ENCODE measurements around the gene CAPZA1. TPM values are rescaled to one million over a fixed set of nuclear protein-coding genes. Genes with fewer than 3 reads are reported as not detected.

The CAPZA1 gene
- total RNA-seq, 1 donor from 2014 or later: 260 TPM

DNA sequence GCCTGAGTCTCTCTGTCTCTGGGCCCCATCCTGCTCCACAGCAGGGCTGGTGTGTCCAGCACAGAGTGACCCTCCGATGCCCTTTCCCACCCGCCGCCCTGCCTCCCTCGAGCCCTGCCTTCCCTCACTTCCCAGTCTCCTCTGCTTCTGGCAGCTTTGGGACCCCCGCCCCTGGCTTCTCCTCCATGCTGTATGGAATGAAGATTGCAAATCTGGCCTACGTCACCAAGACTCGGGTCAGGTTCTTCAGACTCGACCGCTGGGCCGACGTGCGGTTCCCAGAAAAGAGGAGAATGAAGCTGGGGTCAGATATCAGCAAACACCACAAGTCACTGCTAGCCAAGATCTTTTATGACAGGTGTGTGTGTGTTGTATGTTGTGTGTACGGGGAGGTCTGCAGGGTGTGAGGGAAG, 69.2 kb downstream of the CAPZA1 start:
- H3K36me3 Mint-ChIP-seq (ENCODE audit: low read depth): peaks cover 30% of the 10 kb centered on the region

DNA sequence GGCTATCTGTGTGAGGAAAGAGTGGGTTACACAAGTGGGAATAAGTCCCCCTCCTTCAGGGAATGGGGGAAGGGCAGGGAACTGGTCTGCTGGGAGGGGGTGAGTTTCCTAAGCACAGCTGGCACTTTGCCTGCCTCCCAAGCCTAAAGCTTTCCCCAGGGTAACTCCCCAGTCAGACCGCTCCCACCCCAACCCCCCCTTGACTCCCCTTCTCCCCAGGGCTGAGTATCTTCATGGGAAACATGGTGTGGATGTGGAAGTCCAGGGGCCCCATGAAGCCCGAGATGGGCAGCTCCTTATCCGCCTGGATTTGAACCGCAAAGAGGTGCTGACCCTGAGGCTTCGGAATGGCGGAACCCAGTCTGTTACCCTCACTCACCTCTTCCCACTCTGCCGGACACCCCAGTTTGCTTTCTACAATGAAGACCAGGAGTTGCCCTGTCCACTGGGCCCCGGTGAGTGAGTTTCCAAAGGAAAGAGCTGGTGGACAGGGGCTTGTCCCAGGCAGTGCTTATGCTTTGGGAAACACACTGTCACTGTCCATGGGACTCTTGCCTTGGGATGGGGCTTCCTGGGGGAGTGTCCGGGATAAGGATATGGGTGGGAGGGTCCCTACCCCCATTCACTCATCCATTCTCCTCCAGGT, 69.7 kb downstream of the CAPZA1 start:
- Mint-ChIP-seq H3K27me3 (ENCODE audit: low read depth) (no peaks in the 10 kb centered on the region), H3K27ac (no peak overlapping the region)

More for the DNA sequence above, 69.2 kb downstream of the CAPZA1 start:
- H3K4me1 Mint-ChIP-seq (ENCODE audit: low read depth): peaks cover 3% of the 10 kb centered on the region
- no peaks in the 10 kb centered on the region for H3K27me3 Mint-ChIP-seq (ENCODE audit: low read depth)
- intact Hi-C loops (cut with micrococcal nuclease): no loop called here
- H3K4me3 Mint-ChIP-seq (ENCODE audit: low read depth): no peak overlapping the region
- no peak for DNase-seq (ENCODE audit: low spot score)
- no peak overlapping the region for H3K27ac Mint-ChIP-seq
- no peaks in the 10 kb centered on the region for H3K9me3 Mint-ChIP-seq

DNA sequence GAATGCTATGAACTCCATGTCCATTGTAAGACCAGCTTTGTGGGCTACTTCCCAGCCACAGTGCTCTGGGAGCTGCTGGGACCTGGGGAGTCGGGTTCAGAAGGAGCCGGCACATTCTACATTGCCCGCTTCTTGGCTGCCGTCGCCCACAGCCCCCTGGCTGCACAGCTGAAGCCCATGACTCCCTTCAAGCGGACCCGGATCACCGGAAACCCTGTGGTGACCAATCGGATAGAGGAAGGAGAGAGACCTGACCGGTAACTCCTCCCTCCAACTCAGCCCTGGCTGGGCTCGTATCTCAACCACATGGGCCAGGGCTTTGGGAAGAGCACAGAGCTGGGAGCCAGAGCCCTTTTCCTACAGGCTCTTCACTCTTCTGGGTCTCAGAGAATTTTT, 70.2 kb downstream of the CAPZA1 start:
- no peaks in the 10 kb centered on the region for H3K9me3 Mint-ChIP-seq
- intact Hi-C loops (cut with micrococcal nuclease): no loop called here

More for the DNA sequence above, 69.7 kb downstream of the CAPZA1 start:
- Mint-ChIP-seq H3K4me1 (ENCODE audit: low read depth) (peaks cover 3% of the 10 kb centered on the region), H3K4me3 (ENCODE audit: low read depth) (no peak overlapping the region), H3K36me3 (ENCODE audit: low read depth) (peaks cover 30% of the 10 kb centered on the region), H3K9me3 (no peaks in the 10 kb centered on the region)
- intact Hi-C loops (cut with micrococcal nuclease): no loop called here
- DNase-seq (ENCODE audit: low spot score): no peak

DNA sequence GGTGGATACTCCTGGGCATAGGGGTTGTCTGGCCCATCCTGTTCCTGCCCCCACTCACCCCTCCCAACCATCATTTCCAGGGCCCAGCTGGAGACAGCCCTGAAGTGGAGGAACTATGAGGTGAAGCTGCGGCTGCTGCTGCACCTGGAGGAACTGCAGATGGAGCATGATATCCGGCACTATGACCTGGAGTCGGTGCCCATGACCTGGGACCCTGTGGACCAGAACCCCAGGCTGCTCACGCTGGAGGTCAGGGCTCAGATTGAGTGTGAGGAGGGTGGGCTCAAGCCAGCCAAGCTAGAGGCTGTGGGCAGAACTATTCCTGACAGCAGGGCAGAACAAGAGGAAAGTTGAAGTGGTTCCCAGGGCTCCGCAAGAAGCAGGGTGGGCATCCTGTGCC, 73.0 kb downstream of the CAPZA1 start:
- H3K4me1 Mint-ChIP-seq (ENCODE audit: low read depth): no peaks in the 10 kb centered on the region
- DNase-seq (ENCODE audit: low spot score): no peak
- intact Hi-C loops (cut with micrococcal nuclease): no loop called here
- H3K9me3 Mint-ChIP-seq: no peaks in the 10 kb centered on the region
- no peaks in the 10 kb centered on the region for H3K27me3 Mint-ChIP-seq (ENCODE audit: low read depth)
- H3K36me3 Mint-ChIP-seq (ENCODE audit: low read depth): peaks cover 46% of the 10 kb centered on the region
- H3K4me3 Mint-ChIP-seq (ENCODE audit: low read depth): no peak overlapping the region
- H3K27ac Mint-ChIP-seq: no peak overlapping the region

More for the DNA sequence above, 70.2 kb downstream of the CAPZA1 start:
- H3K4me3 Mint-ChIP-seq (ENCODE audit: low read depth): no peak overlapping the region
- DNase-seq (ENCODE audit: low spot score): no peak
- no peaks in the 10 kb centered on the region for H3K27me3 Mint-ChIP-seq (ENCODE audit: low read depth)
- peaks cover 3% of the 10 kb centered on the region for H3K4me1 Mint-ChIP-seq (ENCODE audit: low read depth)
- H3K27ac Mint-ChIP-seq: no peak overlapping the region
- peaks cover 32% of the 10 kb centered on the region for H3K36me3 Mint-ChIP-seq (ENCODE audit: low read depth)

DNA sequence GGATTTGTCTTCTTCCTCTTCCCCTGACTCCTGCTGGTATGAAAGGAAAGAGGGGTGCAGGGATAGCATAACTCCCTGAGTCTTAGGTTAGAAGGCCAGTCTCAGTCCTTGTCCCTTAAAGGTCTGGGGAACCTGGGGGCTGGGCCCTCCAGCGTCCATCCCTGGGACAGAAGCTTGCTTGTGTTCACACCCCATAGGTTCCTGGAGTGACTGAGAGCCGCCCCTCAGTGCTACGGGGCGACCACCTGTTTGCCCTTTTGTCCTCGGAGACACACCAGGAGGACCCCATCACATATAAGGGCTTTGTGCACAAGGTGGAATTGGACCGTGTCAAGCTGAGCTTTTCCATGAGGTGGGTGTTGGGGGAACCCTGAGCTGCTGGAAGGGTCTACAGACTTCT, 74.2 kb downstream of the CAPZA1 start:
- no peaks in the 10 kb centered on the region for H3K27me3 Mint-ChIP-seq (ENCODE audit: low read depth)
- no peaks in the 10 kb centered on the region for H3K4me1 Mint-ChIP-seq (ENCODE audit: low read depth)

DNA sequence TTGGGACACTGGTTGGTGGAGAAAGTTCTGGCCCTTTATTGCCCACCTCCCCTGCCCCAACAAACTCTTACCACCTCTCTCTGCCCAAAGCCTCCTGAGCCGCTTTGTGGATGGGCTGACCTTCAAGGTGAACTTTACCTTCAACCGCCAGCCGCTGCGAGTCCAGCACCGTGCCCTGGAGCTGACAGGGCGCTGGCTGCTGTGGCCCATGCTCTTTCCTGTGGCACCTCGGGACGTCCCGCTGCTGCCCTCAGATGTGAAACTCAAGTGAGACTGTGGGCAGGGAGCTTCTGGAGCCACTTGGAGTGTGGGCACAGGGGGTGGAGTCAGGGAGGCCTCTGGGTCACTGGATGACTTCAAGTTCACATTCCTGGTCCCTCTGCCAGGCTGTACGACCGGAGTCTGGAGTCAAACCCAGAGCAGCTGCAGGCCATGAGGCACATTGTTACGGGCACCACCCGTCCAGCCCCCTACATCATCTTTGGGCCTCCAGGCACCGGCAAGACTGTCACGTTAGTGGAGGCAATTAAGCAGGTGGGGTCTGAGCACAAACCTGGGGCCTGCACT, 74.8 kb downstream of the CAPZA1 start:
- Mint-ChIP-seq H3K9me3 (no peaks in the 10 kb centered on the region), H3K27ac (no peak overlapping the region), H3K4me1 (ENCODE audit: low read depth) (peaks cover 3% of the 10 kb centered on the region), H3K4me3 (ENCODE audit: low read depth) (no peak overlapping the region), H3K36me3 (ENCODE audit: low read depth) (peaks cover 53% of the 10 kb centered on the region), H3K27me3 (ENCODE audit: low read depth) (no peaks in the 10 kb centered on the region)
- intact Hi-C loops (cut with micrococcal nuclease): no loop called here
- DNase-seq (ENCODE audit: low spot score): no peak

More for the DNA sequence above, 74.2 kb downstream of the CAPZA1 start:
- Mint-ChIP-seq H3K27ac (no peak overlapping the region), H3K9me3 (no peaks in the 10 kb centered on the region), H3K36me3 (ENCODE audit: low read depth) (peaks cover 49% of the 10 kb centered on the region), H3K4me3 (ENCODE audit: low read depth) (no peak overlapping the region)
- no peak for DNase-seq (ENCODE audit: low spot score)
- intact Hi-C loops (cut with micrococcal nuclease): no loop called here

DNA sequence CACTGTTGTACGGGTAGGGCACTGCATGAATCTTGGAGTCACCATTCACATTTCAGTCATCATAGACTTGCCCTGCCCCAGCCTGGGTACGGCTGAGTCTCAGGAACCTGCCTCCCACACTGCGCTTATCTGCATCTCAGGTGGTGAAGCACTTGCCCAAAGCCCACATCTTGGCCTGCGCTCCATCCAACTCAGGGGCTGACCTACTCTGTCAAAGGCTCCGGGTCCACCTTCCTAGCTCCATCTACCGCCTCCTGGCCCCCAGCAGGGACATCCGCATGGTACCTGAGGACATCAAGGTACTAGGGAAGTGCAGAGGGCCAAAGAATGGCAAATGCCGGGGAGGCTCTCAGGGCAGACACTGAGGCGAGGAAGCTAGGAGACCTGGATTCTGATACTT, 75.6 kb downstream of the CAPZA1 start:
- H3K27ac Mint-ChIP-seq: no peak overlapping the region
- H3K27me3 Mint-ChIP-seq (ENCODE audit: low read depth): no peaks in the 10 kb centered on the region
- H3K9me3 Mint-ChIP-seq: no peaks in the 10 kb centered on the region
- H3K4me3 Mint-ChIP-seq (ENCODE audit: low read depth): no peak overlapping the region
- peaks cover 54% of the 10 kb centered on the region for H3K36me3 Mint-ChIP-seq (ENCODE audit: low read depth)
- H3K4me1 Mint-ChIP-seq (ENCODE audit: low read depth): peaks cover 11% of the 10 kb centered on the region
- DNase-seq (ENCODE audit: low spot score): no peak
- intact Hi-C loops (cut with micrococcal nuclease): no loop called here

DNA sequence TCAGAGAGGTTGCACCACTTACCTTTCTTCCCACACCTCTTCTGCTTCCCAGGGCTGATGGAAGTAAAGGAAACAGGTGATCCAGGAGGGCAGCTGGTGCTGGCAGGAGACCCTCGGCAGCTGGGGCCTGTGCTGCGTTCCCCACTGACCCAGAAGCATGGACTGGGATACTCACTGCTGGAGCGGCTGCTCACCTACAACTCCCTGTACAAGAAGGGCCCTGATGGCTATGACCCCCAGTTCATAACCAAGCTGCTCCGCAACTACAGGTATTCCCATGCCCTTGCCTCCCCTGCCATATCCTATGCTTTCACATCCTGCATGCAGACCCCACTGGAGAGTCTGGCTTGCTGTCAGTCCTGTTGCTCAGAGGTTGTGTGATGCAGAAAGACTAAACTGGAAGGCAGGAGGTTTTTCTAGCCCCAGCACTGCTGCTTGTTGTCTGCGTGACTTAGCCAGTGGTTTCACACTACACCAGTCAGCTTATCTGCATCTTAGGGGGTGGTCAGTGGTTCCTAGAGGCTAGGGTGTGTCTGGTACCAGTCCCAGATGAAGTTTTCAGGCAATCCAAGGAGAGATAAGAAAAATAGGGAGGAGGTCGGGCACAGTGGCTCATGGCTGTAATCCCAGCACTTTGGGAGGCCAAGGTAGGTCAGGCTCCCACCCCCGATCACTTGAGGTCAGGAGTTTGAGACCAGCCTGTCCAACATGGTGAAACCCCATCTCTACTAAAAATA, 77.1 kb downstream of the CAPZA1 start:
- DNase-seq (ENCODE audit: low spot score): no peak
- H3K4me3 Mint-ChIP-seq (ENCODE audit: low read depth): no peak overlapping the region
- peaks cover 55% of the 10 kb centered on the region for H3K36me3 Mint-ChIP-seq (ENCODE audit: low read depth)
- no peak overlapping the region for H3K27ac Mint-ChIP-seq
- peaks cover 24% of the 10 kb centered on the region for H3K4me1 Mint-ChIP-seq (ENCODE audit: low read depth)
- intact Hi-C loops (cut with micrococcal nuclease): no loop called here
- no peaks in the 10 kb centered on the region for H3K9me3 Mint-ChIP-seq
- H3K27me3 Mint-ChIP-seq (ENCODE audit: low read depth): no peaks in the 10 kb centered on the region

DNA sequence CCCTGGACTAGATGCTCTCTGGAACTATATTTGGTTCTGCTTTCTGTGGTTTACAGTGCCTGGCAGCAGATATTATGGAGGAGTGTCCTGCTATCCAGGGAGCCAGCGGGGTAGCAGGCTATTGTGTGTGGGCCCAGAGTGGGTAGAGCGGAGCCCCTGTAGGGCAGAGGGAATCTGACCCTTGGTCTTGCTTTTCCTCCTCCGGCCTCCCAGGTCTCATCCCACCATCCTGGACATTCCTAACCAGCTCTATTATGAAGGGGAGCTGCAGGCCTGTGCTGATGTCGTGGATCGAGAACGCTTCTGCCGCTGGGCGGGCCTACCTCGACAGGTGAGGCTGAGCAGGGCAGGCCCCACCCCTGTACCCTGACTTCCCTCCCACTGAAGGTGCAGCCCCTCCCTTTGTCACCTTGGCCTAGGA, 78.2 kb downstream of the CAPZA1 start:
- intact Hi-C loops (cut with micrococcal nuclease): no loop called here
- no peaks in the 10 kb centered on the region for H3K9me3 Mint-ChIP-seq
- peaks cover 34% of the 10 kb centered on the region for H3K4me1 Mint-ChIP-seq (ENCODE audit: low read depth)
- peaks cover 57% of the 10 kb centered on the region for H3K36me3 Mint-ChIP-seq (ENCODE audit: low read depth)
- no peak overlapping the region for H3K27ac Mint-ChIP-seq
- no peaks in the 10 kb centered on the region for H3K27me3 Mint-ChIP-seq (ENCODE audit: low read depth)
- no peak overlapping the region for H3K4me3 Mint-ChIP-seq (ENCODE audit: low read depth)
- no peak for DNase-seq (ENCODE audit: low spot score)

DNA sequence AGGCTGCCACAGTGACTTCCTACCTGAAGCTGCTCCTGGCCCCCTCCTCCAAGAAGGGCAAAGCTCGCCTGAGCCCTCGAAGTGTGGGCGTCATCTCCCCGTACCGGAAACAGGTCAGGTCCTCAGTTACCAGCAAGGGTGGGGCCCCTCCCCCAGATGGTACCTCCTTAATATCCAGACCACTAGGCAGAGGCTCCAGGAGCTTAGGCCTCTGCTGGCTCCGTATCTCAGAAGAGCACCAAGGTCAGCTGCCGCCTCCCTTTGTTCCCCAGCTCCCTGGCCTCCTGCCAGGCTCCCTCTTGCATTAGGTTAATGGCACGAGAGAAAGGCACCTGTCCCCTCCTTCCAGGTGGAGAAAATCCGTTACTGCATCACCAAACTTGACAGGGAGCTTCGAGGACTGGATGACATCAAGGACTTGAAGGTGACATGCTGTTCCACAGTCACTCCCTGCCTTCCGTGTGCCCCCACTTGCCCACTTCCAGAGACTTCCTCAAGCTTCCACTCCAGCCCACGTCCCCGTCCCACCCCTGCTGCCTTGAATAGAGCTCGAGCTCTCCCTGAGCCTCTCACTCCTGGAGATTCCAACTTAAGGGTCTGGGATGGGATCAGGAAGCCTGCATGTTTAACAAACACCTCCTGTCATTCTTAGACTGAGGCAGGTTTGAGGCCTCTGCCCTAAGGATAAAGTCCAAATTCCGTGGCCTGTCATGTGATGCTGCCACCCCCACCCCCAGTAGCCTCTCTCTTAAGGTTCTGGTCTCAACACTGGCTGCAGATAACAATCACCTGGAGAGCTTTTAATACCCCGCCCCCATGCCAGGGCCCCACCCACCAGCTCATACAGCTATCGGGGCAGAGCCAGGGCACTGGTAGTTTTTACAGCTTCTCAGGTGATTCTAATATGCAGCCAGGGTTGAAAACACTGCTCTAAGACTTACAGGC, 79.0 kb downstream of the CAPZA1 start:
- Mint-ChIP-seq H3K9me3 (no peaks in the 10 kb centered on the region), H3K4me1 (ENCODE audit: low read depth) (peaks cover 38% of the 10 kb centered on the region), H3K27ac (peak overlapping the region; percentile 16), H3K36me3 (ENCODE audit: low read depth) (peaks cover 58% of the 10 kb centered on the region), H3K27me3 (ENCODE audit: low read depth) (no peaks in the 10 kb centered on the region), H3K4me3 (ENCODE audit: low read depth) (no peak overlapping the region)
- intact Hi-C loops (cut with micrococcal nuclease): no loop called here
- no peak for DNase-seq (ENCODE audit: low spot score)

DNA sequence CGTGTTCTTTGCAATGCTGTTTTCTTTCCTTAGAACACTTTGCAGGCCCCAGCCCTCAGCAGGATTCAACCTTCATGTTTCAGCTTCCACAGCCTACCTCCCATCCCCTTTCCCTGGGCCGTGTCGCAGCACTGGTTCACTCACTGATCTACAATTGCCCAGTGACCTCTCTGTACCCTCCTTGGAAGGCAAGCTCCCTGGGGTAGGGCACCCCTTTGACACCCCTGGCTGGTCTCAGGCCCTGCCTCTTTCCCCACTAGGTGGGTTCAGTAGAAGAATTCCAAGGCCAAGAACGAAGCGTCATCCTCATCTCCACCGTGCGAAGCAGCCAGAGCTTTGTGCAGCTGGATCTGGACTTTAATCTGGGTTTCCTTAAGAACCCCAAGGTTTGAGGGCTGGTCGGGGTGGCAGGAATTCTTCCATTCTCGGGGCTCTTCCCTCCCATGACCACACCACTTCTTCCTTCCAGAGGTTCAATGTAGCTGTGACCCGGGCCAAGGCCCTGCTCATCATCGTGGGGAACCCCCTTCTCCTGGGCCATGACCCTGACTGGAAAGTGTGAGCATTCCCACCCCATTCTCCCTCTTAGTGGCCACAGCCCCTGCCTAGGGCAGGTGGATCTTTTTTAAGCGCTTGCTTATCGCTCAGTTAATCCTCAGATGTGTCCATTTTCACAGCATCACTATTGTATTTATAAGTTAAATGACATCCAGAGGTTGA, 80.0 kb downstream of the CAPZA1 start:
- intact Hi-C loops (cut with micrococcal nuclease): loop anchor here (10.0 kb wide), 1 partner anchor 1085 kb away; no protein-coding TSS in a partner anchor
- peaks cover 46% of the 10 kb centered on the region for H3K4me1 Mint-ChIP-seq (ENCODE audit: low read depth)
- H3K36me3 Mint-ChIP-seq (ENCODE audit: low read depth): peaks cover 58% of the 10 kb centered on the region
- H3K9me3 Mint-ChIP-seq: no peaks in the 10 kb centered on the region
- no peak for DNase-seq (ENCODE audit: low spot score)
- peak overlapping the region; percentile 88 for H3K27ac Mint-ChIP-seq
- H3K4me3 Mint-ChIP-seq (ENCODE audit: low read depth): no peak overlapping the region
- H3K27me3 Mint-ChIP-seq (ENCODE audit: low read depth): no peaks in the 10 kb centered on the region

Measured in activated T-helper 2 cell treated with anti-CD3 and anti-CD28 coated beads, Interferon-gamma antibody, Interleukin-2, Interleukin-4, amounts not matched to agents 10 μg/mL and 5 μg/mL and 100 μg/mL, durations not matched to agents 14 hours and 24 hours and 36 hours (primary cell).